Endodermal cell (in vitro differentiated cells): ENCODE results near the gene GFM1. TPM values are rescaled to one million over a fixed set of nuclear protein-coding genes. Genes with fewer than 3 reads are reported as not detected.

ENCODE experiments used
- DNase-seq: peaks from one replicate; pipeline ENCODE4 v3.0.0-alpha.2; 2017
- H3K27ac ChIP-seq: 2 replicates; pipeline ENCODE4 v1.5.1; 2013; ENCODE audit warnings: mild to moderate bottlenecking, low read depth, low read length, moderate library complexity
- H3K27me3 ChIP-seq: 2 replicates; pipeline ENCODE4 v1.6.1; 2013; ENCODE audit warnings: mild to moderate bottlenecking, low read length, moderate library complexity; ENCODE audit not compliant: insufficient read depth, control insufficient read depth, poor library complexity, severe bottlenecking
- H3K36me3 ChIP-seq: 2 replicates; pipeline ENCODE4 v1.7.0; 2013; ENCODE audit warnings: mild to moderate bottlenecking, low read length, moderate library complexity; ENCODE audit not compliant: control insufficient read depth, insufficient read depth
- H3K4me1 ChIP-seq: one replicate; pipeline ENCODE4 v1.7.0; 2013; ENCODE audit warnings: low read length; ENCODE audit not compliant: control insufficient read depth, insufficient read depth
- H3K4me3 ChIP-seq: 2 replicates; pipeline ENCODE4 v1.5.1; 2013; ENCODE audit warnings: mild to moderate bottlenecking, low read length, moderate library complexity
- H3K9ac ChIP-seq: 2 replicates; pipeline ENCODE4 v1.6.1; 2013; ENCODE audit warnings: mild to moderate bottlenecking, low read length, moderate library complexity; ENCODE audit not compliant: poor library complexity, severe bottlenecking; ENCODE audit errors: extremely low read depth
- H3K9me3 ChIP-seq: 2 replicates; pipeline ENCODE4 v1.6.1; 2013; ENCODE audit warnings: mild to moderate bottlenecking, low read length, moderate library complexity; ENCODE audit not compliant: control insufficient read depth
- H3K27ac Mint-ChIP-seq: 2 replicates; pipeline ENCODE4 v1.8.0; 2020; ENCODE audit warnings: mixed read lengths
- H3K27me3 Mint-ChIP-seq: 2 replicates; pipeline ENCODE4 v1.8.0; 2021; ENCODE audit warnings: mild to moderate bottlenecking, mixed read lengths; ENCODE audit not compliant: insufficient read depth
- H3K36me3 Mint-ChIP-seq: 2 replicates; pipeline ENCODE4 v1.8.0; 2020; ENCODE audit warnings: low read depth, mixed read lengths
- H3K4me1 Mint-ChIP-seq: 2 replicates; pipeline ENCODE4 v1.8.0; 2020; ENCODE audit warnings: mixed read lengths
- H3K4me3 Mint-ChIP-seq: 2 replicates; pipeline ENCODE4 v1.8.0; 2020; ENCODE audit warnings: mild to moderate bottlenecking, moderate library complexity, mixed read lengths
- H3K9me3 Mint-ChIP-seq: 2 replicates; pipeline ENCODE4 v1.8.0; 2020; ENCODE audit warnings: mild to moderate bottlenecking, mixed read lengths
- CTCF ChIP-seq: fragments of 200-600 bp; sonication (generic); conservative IDR thresholded peaks from 2 replicates; pipeline ENCODE4 v1.5.0; 2021; ENCODE audit warnings: antibody characterized with exemption, mild to moderate bottlenecking
- WGBS, 2 experiments: methylation state at CpG; one replicate each; pipeline versions ENCODE4 v1.1.5 to v1.1.7; 2013; ENCODE audit warnings: missing lambda C conversion rate in 2 of 2, mixed read lengths in 1 of 2; ENCODE audit not compliant: insufficient coverage in 1 of 2, insufficient read length in 1 of 2; 5-methylcytosine and 5-hydroxymethylcytosine counted together
- total RNA-seq, 2 donors: library from RNA; stranded (reverse); fragmentation: NEBNext Ultra II Directional in 1 of 2; extraction: Animal tissue kit (Norgen Biotek cat#: 25700) in 1 of 2; gene quantifications; 2 replicates in 1 of 2; 3 replicates in 1 of 2; pipeline ENCODE4 v1.2.1, GENCODE V29; 2021

GFM1 gene
- total RNA-seq, 2 donors from 2014 or later = 29.4 to 37.4 TPM

GRCh38 chr3:158617982-158618875 lies 26.1 kb upstream of the GFM1 start:
- no peak for TF ChIP-seq CTCF
- Mint-ChIP-seq H3K4me3 (no peak overlapping the region), H3K36me3 (peaks cover 4% of the 10 kb centered on the region), H3K27ac (no peak overlapping the region), H3K27me3 (peaks cover 2% of the 10 kb centered on the region), H3K9me3 (peaks cover 77% of the 10 kb centered on the region), H3K4me1 (no peaks in the 10 kb centered on the region)
- Histone ChIP-seq H3K9ac (no peak overlapping the region), H3K4me1 (no peaks in the 10 kb centered on the region), H3K9me3 (peaks cover 59% of the 10 kb centered on the region), H3K4me3 (no peak overlapping the region), H3K27me3 (no peaks in the 10 kb centered on the region), H3K27ac (no peak overlapping the region), H3K36me3 (no peaks in the 10 kb centered on the region)
- no peak for DNase-seq
- no CpG with 5 or more reads among the region's 1 CpG for WGBS, 2 experiments

- H3K36me3 ChIP-seq = no peaks in the 10 kb centered on the region
- Mint-ChIP-seq H3K27ac (no peak overlapping the region), H3K9me3 (peaks cover 27% of the 10 kb centered on the region), H3K4me3 (no peak overlapping the region), H3K27me3 (peaks cover 4% of the 10 kb centered on the region), H3K4me1 (no peaks in the 10 kb centered on the region), H3K36me3 (peaks cover 2% of the 10 kb centered on the region)
- TF ChIP-seq CTCF = no peak
- DNase-seq = no peak
- no peaks in the 10 kb centered on the region for H3K4me1 ChIP-seq
- H3K27me3 ChIP-seq = no peaks in the 10 kb centered on the region
- 40% methylated on average over 1 of the region's 1 CpG; no CpG with 5 or more reads in 1 of the 2 experiments for WGBS, 2 experiments
- peaks cover 15% of the 10 kb centered on the region for H3K9me3 ChIP-seq
- no peak overlapping the region for H3K27ac ChIP-seq
- H3K9ac ChIP-seq = no peak overlapping the region
- H3K4me3 ChIP-seq = no peak overlapping the region
Measured at GRCh38 chr3:158625881-158626280, 18.4 kb upstream of the GFM1 start.

- Histone ChIP-seq H3K9me3 (peaks cover 14% of the 10 kb centered on the region), H3K4me1 (no peaks in the 10 kb centered on the region), H3K27ac (no peak overlapping the region), H3K9ac (no peak overlapping the region), H3K27me3 (no peaks in the 10 kb centered on the region), H3K4me3 (no peak overlapping the region), H3K36me3 (no peaks in the 10 kb centered on the region)
- Mint-ChIP-seq H3K36me3 (peaks cover 4% of the 10 kb centered on the region), H3K9me3 (peaks cover 36% of the 10 kb centered on the region), H3K27ac (no peak overlapping the region), H3K27me3 (peaks cover 3% of the 10 kb centered on the region), H3K4me3 (no peak overlapping the region), H3K4me1 (no peaks in the 10 kb centered on the region)
- TF ChIP-seq CTCF = no peak
- DNase-seq = no peak
Measured at GRCh38 chr3:158631981-158632380, 12.3 kb upstream of the GFM1 start.
